ENCODE data around the gene S100A7A. TPM values are rescaled to one million over a fixed set of nuclear protein-coding genes. Genes with fewer than 3 reads are reported as not detected.
A peak's percentile ranks its signal among the peaks of the same experiment; 100 is the strongest.
"Not testable (repeated sequence)": the region's sequence is repeated elsewhere in the genome, so short reads cannot be mapped to it uniquely, and the experiment has no call there.

S100A7A gene
- total RNA-seq, 1 experiment from 2014 or later, result not detected

DNA sequence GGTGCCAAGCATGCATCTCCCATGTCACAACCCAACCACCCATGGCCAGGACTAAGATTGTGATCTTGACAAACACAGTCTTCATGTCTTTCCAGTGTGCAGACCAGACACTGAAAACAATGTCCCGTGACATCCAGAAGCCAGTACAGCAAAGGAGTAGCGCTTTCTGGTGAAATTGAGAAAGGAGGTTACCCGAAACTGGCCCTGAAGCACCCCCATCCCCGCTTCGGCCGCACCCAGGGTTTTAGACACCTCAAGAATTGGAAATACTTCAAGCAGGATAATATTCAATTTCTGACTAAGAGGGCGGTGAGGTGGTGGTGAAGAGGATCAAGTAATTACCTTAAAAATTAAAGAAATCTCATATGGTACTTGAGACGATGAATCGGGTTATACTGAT lies 14.9 kb upstream of the S100A7A start:
- H3K27me3 ChIP-seq (ENCODE audit: control insufficient read depth, insufficient read depth, low read length), result no peaks in the 10 kb centered on the region
- no peak overlapping the region for H3K4me3 ChIP-seq (ENCODE audit: insufficient read depth, low read depth, low read length)
- DNase-seq, result no peak
- no peaks in the 10 kb centered on the region for H3K36me3 ChIP-seq (replicated peaks; ENCODE audit: control insufficient read depth, insufficient read depth, low read length)

DNA sequence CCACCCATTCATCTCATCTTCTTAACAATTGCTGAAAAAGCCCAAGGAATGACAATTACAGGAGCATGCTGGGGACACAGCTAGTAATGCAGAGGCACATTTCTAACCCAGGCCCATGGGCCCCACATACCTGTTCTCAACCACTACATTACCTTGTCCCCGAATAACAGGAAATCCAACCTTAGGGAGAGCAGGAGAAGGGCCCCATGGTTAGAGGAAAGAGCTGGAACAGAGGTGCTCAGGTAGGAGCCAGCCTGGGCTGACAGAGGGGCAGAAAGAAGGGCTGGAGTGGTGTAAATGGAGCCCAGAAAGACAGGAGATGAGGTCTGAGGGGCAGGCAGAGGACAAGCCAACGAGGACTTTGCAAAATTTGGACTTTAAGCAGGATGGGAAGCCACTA lies 14.1 kb upstream of the S100A7A start:
- peak; percentile 13 for DNase-seq
- Histone ChIP-seq H3K27me3 (ENCODE audit: control insufficient read depth, insufficient read depth, low read length) (no peaks in the 10 kb centered on the region), H3K36me3 (replicated peaks; ENCODE audit: control insufficient read depth, insufficient read depth, low read length) (no peaks in the 10 kb centered on the region)

DNA sequence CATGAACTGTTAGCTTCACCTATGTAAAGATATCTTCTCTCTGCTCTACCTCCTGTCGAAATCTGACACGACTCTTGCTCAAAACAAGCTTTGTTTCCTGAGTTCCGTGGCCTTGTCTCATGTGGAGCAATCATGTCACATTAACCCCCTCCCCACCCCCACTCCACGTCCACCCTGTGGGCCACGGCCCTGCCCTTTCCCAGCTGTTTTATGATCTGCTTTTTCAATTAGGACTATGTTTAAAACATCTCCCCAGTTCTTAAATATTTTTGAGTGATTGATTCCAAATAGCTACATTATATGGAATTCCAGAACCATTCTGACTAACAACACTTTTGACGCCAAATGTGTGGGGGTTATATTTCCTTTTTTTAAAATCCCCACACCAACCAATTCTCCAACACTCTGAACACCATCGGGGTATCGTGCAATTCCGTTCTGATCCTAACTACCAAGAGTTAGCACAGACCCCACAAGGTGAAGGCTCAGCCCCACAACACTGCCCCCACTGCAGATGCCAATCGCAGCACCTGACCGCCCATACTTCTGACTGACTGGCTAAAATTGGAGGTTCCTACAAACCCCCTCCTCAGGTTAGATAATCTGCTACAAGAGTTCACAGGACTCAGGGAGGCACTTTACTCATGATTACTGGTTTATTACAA lies 12.8 kb upstream of the S100A7A start:
- no peak overlapping the region for H3K4me3 ChIP-seq (ENCODE audit: insufficient read depth, low read depth, low read length)
- no peaks in the 10 kb centered on the region for H3K27me3 ChIP-seq (ENCODE audit: control insufficient read depth, insufficient read depth, low read length)
- DNase-seq, result no peak
- no peaks in the 10 kb centered on the region for H3K36me3 ChIP-seq (replicated peaks; ENCODE audit: control insufficient read depth, insufficient read depth, low read length)

More for the DNA sequence above, 14.1 kb upstream of the S100A7A start:
- no peak overlapping the region for H3K4me3 ChIP-seq (ENCODE audit: insufficient read depth, low read depth, low read length)

DNA sequence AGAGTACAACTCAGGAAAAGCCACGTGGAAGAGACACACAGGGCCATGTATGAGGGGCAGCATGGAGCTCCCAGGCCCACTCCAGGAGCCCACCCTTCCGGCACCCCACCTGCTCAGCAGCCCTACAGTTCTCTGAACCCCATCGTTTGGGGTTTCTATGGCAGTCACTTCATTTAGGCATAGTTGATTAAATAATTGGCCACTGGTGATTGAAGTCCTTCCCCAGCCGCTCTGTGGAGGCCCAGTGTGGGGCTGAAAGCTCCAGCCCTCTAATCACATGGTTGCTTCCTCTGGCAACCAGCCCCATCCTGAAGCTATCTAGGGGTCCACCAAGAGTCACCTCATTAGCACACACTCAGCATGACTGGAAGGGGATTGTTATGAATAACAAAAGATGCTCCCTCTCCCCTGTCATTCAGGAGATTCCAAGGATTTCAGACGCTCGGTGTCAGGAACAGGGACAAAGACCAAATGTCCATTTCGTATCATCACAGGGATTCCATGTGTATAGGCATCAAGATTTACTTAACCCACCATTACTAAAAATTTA lies 12.2 kb upstream of the S100A7A start:
- H3K27me3 ChIP-seq (ENCODE audit: control insufficient read depth, insufficient read depth, low read length), result no peaks in the 10 kb centered on the region
- no peaks in the 10 kb centered on the region for H3K36me3 ChIP-seq (replicated peaks; ENCODE audit: control insufficient read depth, insufficient read depth, low read length)
- peak; percentile 19 for DNase-seq
- no peak overlapping the region for H3K4me3 ChIP-seq (ENCODE audit: insufficient read depth, low read depth, low read length)

DNA sequence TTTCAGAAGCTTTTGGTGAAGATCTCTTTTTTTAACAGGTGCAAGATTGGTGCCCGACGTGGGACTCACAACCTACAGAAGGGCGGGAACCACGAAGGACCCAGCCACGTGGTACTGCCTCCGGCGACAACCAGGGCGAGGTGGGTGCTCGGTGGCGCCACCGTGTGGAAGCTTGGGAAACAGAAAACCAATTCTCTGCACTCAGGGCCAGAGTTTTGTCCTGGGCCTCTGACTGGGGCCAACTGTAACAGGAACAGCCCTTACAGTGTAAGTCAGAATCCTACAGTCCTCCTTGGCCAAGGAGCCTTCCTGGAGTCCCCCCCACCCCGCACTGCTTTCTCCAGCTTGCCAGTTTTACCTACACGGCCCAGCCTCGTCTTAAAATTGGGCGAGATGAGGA lies 11.6 kb upstream of the S100A7A start:
- Histone ChIP-seq H3K36me3 (replicated peaks; ENCODE audit: control insufficient read depth, insufficient read depth, low read length) (no peaks in the 10 kb centered on the region), H3K27me3 (ENCODE audit: control insufficient read depth, insufficient read depth, low read length) (no peaks in the 10 kb centered on the region), H3K4me3 (ENCODE audit: insufficient read depth, low read depth, low read length) (no peak overlapping the region)
- DNase-seq, result peak; percentile 83

DNA sequence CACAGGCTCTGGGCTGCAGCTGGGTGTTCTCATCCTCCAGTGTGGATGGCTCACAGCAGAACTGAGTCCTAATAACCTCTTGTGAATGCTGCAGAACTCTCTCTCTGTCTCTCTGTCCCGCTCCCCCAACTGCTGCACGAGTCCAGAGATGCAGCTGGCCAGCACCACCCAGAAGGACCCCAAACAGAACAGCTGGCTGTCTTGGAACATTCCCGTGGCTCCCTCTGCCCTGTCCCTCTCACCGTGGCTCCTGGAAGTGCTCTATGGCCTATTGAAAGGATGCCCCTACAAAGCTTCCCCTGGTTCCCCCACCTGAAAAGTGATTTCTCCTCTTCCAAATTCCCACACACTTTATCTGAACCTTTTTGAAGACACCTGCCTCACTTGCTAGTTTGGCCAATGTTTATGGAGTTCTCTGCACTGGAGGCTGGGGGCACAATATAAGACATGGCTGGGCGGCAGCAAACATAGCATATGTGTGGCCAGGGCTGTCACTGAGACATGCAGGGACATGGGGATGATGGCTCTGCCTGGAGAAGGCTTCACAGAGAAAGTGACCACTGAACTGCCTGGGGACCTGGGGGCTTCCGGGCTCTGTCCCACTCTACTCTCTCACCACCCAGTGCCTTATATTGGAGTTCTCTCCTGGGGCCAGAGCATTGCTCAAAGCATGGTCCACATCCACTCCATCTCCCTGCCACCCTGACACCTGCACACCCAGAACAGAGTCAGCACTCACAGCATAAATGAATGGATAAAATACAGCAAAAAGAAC lies 10.3 kb upstream of the S100A7A start:
- not testable (repeated sequence) for H3K27me3 ChIP-seq (ENCODE audit: control insufficient read depth, insufficient read depth, low read length); DNase-seq; H3K36me3 ChIP-seq (replicated peaks; ENCODE audit: control insufficient read depth, insufficient read depth, low read length); H3K4me3 ChIP-seq (ENCODE audit: insufficient read depth, low read depth, low read length)

DNA sequence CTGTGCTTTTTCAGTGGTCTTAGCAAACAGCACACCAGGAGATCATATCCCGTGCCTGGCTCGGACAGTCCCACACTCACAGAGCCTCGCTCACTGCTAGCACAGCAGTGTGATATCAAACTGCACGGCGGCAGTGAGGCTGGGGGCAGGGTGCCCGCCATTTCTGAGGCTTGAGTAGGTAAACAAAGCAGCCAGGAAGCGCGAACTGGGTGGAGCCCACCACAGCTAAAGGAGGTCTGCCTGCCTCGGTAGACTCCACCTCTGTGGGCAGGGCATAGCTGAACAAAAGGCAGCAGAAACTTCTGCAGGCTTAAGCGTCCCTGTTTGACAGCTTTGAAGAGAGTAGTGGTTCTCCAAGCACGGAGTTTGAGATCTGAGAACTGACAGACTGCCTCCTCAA lies 9.0 kb upstream of the S100A7A start:
- DNase-seq; H3K27me3 ChIP-seq (ENCODE audit: control insufficient read depth, insufficient read depth, low read length); H3K36me3 ChIP-seq (replicated peaks; ENCODE audit: control insufficient read depth, insufficient read depth, low read length); H3K4me3 ChIP-seq (ENCODE audit: insufficient read depth, low read depth, low read length): not testable (repeated sequence)

DNA sequence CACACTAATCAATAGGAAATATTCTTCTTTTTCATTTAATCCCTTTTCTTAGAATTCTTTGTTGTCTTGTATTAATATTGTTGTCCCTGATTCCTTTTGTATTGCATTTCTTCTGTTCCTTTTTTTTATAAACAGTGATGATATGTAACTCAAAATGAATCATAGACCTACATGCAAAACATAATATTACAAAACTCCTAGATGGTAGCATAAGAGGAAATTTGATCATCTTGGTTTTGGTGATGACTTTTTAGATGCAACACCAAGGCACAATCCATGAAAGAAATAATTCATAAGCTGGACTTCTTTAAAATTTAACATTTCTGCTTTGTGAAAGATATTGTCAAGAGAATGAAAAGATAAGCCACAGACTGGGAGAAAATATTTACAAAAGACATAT lies 2.4 kb upstream of the S100A7A start:
- H3K27me3 ChIP-seq (ENCODE audit: control insufficient read depth, insufficient read depth, low read length); H3K36me3 ChIP-seq (replicated peaks; ENCODE audit: control insufficient read depth, insufficient read depth, low read length); DNase-seq; H3K4me3 ChIP-seq (ENCODE audit: insufficient read depth, low read depth, low read length): not testable (repeated sequence)

DNA sequence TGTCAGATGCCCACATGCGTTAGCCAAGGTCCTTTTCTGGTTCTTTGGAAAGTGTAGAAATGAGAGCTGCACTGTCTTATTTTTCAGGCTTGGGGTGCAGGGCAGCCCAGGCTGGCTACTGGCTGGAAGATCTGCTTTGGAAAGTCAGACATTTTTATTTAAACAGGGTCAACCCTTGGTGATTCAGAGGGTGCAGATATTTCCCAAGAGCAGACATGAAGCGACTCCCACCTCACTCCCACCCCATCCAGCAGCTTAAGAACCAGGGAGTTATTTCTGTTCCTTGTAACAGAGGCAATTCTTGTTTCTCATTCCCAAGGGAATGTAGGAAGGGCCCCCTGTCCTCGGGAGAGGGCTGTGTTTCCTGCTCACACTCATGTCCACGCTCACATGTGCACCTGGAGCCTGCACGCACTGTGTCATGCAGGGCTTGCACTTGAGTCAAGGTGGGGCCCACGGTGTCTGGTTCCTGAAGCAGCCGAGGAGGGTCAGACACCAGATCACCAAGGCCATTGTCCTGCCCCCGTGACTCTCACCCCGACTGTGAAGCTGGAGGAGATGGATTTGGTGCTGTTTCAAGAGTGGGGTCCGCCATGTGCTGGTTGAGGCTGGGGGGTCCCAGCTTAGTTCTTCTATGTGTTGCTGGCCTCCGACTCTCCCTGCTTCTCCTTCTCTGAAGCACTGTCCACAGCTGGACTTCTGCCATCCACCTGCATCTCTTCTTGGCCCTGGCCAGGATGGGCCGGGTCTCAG lies 992 bp downstream of the S100A7A start:
- no peak for DNase-seq
- Histone ChIP-seq H3K27me3 (ENCODE audit: control insufficient read depth, insufficient read depth, low read length) (no peaks in the 10 kb centered on the region), H3K36me3 (replicated peaks; ENCODE audit: control insufficient read depth, insufficient read depth, low read length) (no peaks in the 10 kb centered on the region), H3K4me3 (ENCODE audit: insufficient read depth, low read depth, low read length) (no peak overlapping the region)

DNA sequence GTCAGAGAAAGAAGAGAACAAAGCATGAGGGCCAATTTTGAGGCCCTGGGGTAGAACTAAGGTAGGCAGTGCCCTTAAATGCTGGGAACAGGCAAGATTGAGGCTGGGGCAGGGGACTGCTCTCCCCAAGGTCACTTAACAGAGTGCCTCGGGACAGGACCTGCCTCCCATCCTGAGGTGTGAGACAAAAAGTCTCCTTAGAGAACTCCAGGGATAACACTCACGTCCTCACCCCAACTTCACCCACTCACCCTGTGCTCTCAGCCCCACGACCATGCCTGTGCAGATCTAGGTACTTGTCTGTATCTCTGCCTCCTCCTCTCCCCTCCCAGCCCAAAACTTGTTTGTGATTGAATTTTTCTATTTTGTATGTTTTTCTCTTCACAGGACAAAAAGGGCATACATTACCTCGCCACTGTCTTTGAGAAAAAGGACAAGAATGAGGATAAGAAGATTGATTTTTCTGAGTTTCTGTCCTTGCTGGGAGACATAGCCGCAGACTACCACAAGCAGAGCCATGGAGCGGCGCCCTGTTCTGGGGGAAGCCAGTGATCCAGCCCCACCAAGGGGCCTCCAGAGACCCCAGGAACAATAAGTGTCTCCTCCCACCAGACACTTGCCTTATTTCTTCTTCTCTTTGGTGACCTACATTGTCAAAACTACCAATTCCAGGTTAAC lies 2.6 kb downstream of the S100A7A start:
- not testable (repeated sequence) for H3K4me3 ChIP-seq (ENCODE audit: insufficient read depth, low read depth, low read length); H3K36me3 ChIP-seq (replicated peaks; ENCODE audit: control insufficient read depth, insufficient read depth, low read length); H3K27me3 ChIP-seq (ENCODE audit: control insufficient read depth, insufficient read depth, low read length); DNase-seq

DNA sequence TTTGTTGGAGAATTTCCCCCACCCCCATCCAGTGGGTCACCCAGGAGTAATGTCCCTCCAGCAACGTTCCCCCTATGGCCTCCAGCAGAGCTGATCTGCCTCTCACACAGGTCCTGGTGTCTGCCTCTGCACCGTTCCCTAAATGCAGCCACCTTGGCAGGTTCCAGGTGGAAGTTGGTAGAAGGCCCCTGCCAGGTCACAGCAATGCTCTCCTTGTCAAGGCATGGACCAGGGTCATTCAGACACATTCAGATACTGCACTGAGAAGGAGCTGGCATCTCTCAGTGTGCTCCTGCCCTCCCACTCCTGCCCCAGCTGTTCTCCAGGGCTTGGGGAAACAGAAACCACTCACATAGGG lies 3.1 kb downstream of the S100A7A start:
- not testable (repeated sequence) for H3K36me3 ChIP-seq (replicated peaks; ENCODE audit: control insufficient read depth, insufficient read depth, low read length); DNase-seq; H3K4me3 ChIP-seq (ENCODE audit: insufficient read depth, low read depth, low read length); H3K27me3 ChIP-seq (ENCODE audit: control insufficient read depth, insufficient read depth, low read length)

DNA sequence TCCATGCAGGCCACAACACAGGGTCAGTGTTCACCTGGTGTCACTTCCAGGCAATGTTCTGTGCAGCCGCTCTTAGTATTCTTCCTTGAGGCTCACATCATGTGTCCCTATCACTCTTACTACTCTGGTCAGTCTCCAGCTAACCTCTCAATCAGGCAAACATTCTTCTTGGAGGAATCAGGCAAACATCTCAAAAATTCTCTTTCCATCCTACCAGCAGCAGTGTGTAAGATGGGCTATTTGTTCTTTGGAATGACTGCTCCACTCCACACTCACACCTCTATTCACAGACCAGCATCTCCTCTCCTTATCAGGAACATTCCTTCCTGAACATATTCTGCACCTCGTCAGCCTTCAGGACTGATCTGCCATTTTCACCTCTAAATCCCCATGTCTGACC lies 4.0 kb downstream of the S100A7A start:
- no peak for DNase-seq
- Histone ChIP-seq H3K27me3 (ENCODE audit: control insufficient read depth, insufficient read depth, low read length) (no peaks in the 10 kb centered on the region), H3K36me3 (replicated peaks; ENCODE audit: control insufficient read depth, insufficient read depth, low read length) (no peaks in the 10 kb centered on the region), H3K4me3 (ENCODE audit: insufficient read depth, low read depth, low read length) (no peak overlapping the region)

DNA sequence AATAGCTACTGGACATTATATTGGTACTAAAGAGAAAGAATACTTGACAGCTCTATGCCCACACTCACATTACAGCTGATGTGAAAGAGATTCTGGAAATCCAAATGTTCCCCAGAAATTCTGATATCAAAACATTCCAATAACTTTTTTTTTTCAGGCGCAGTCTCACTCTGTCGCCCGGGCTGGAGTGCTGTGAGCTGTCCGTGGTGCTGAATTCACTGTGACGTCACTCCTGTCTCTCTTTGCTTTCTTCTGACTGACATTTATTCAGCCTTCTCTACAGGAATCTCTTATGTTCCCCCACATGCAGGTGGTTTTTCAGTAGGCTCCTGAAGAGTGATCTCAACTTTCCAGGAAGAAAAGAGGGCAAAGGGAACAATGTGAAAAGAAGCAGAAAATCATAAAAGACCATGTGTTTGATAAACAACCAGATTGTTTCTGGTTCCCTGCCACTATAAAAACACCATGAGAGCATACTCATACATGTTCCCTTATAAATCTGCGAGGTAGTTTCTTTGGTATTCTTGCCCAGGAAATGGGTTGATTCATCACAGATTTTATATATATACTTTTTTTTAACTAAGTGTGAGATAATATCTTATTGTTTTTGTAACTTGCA lies 6.2 kb downstream of the S100A7A start:
- DNase-seq, result peak; percentile 78
- Histone ChIP-seq H3K4me3 (ENCODE audit: insufficient read depth, low read depth, low read length) (no peak overlapping the region), H3K36me3 (replicated peaks; ENCODE audit: control insufficient read depth, insufficient read depth, low read length) (no peaks in the 10 kb centered on the region), H3K27me3 (ENCODE audit: control insufficient read depth, insufficient read depth, low read length) (no peaks in the 10 kb centered on the region)

DNA sequence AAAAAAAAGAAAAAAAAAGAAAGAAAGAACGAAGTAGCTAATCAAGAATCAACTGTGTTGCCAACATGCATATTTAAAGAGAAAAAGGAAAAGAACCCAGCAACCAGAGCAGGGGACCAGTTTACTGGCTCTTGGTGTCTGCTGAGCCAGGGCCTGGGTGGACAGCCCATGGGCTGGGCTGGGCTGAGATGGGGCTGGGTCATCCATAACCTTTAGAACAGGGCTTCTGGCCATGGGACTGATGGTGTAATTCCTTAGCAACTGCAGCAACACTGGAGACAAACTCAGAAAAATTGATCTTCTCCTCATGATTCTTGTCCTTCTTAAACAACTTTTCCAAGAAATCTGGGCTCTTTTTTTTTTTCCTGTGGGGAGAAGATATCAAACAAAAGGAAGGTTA lies 10.5 kb downstream of the S100A7A start:
- H3K36me3 ChIP-seq (replicated peaks; ENCODE audit: control insufficient read depth, insufficient read depth, low read length), result no peaks in the 10 kb centered on the region
- no peaks in the 10 kb centered on the region for H3K27me3 ChIP-seq (ENCODE audit: control insufficient read depth, insufficient read depth, low read length)
- H3K4me3 ChIP-seq (ENCODE audit: insufficient read depth, low read depth, low read length), result no peak overlapping the region
- no peak for DNase-seq
